Aorta (tissue), 5 donors: ENCODE results near the gene NTM. TPM values are rescaled to one million over a fixed set of nuclear protein-coding genes. Genes with fewer than 3 reads are reported as not detected.

ENCODE experiments used
- ATAC-seq: fragments of 200-7000 bp; cut with Tn5 transposase; one replicate; pipeline ENCODE4 v1.9.1; 2022; ENCODE audit warnings: moderate library complexity; ENCODE audit not compliant: low FRiP score
- DNase-seq, 2 donors: peaks; one replicate each; pipeline ENCODE4 v3.0.0-alpha.2; 2020
- H3K27ac ChIP-seq, 2 donors: one replicate each; pipeline ENCODE4 v1.5.1; 2013; ENCODE audit warnings: low read length in 2 of 2, mild to moderate bottlenecking in 2 of 2, moderate library complexity in 2 of 2, control low read depth in 1 of 2, inconsistent platforms in 1 of 2, low read depth in 1 of 2
- H3K27me3 ChIP-seq, 2 donors: one replicate each; pipeline ENCODE4 v1.6.1; 2013; ENCODE audit warnings: control low read depth in 1 of 2, low read length in 1 of 2, mild to moderate bottlenecking in 1 of 2, moderate library complexity in 1 of 2; ENCODE audit not compliant: insufficient read depth in 2 of 2, control insufficient read depth in 1 of 2
- H3K36me3 ChIP-seq, 2 donors: one replicate each; pipeline ENCODE4 v1.6.1; 2013; ENCODE audit warnings: control low read depth in 1 of 2, low read length in 1 of 2, mild to moderate bottlenecking in 1 of 2; ENCODE audit not compliant: insufficient read depth in 2 of 2, control insufficient read depth in 1 of 2
- H3K4me1 ChIP-seq, 2 donors: one replicate each; pipeline ENCODE4 v1.6.1; 2013; ENCODE audit warnings: low read length in 2 of 2, control low read depth in 1 of 2, mild to moderate bottlenecking in 1 of 2, moderate library complexity in 1 of 2; ENCODE audit not compliant: insufficient read depth in 2 of 2, control insufficient read depth in 1 of 2
- H3K4me3 ChIP-seq, 2 donors: one replicate each; pipeline ENCODE4 v1.5.1; 2013; ENCODE audit warnings: low read length in 2 of 2, control low read depth in 1 of 2, mild to moderate bottlenecking in 1 of 2
- H3K9me3 ChIP-seq: one replicate; pipeline ENCODE4 v1.6.1; 2013; ENCODE audit warnings: mild to moderate bottlenecking, low read length; ENCODE audit not compliant: control insufficient read depth
- WGBS, 2 donors: extraction: QIAGEN DNeasy Blood & Tissue Kit; methylation state at CpG; one replicate each; pipeline ENCODE4 v1.1.7; 2013; 5-methylcytosine and 5-hydroxymethylcytosine counted together
- intact Hi-C, 2 donors: fragments of 100-400 bp; cut with DNase I; formaldehyde crosslinking; loops; one replicate each; pipeline versions ENCODE4 v1.14.2 to v1.15.0; 2022
- polyA plus RNA-seq, 2 donors: library from polyadenylated mRNA; stranded (reverse); fragments of 200-250 nt; gene quantifications; one replicate each; pipeline ENCODE4 v1.2.3, GENCODE V29; 2013
- total RNA-seq, 2 donors: library from RNA; stranded (reverse); fragmentation: NEBNext Ultra II Directional; extraction: Animal tissue kit (Norgen Biotek cat#: 25700); gene quantifications; one replicate each; pipeline ENCODE4 v1.2.1, GENCODE V29; 2021
- donor health status: healthy with polysubstance abuse.
- donor health status: Bipolar disorder and iron deficiency.
- donor health status: DM: no; HTN: no; CAD: no.
- donor health status: DM: no; HTN: no; CAD: no.
- donor health status: DM: yes; HTN: yes; CAD: no.

NTM gene
- total and polyA plus RNA-seq, 4 donors = 0.28 to 5.3 (median 1.9) TPM; not detected in 1

GRCh38 chr11:131827430-131827829 lies 457.0 kb downstream of the NTM start:
- 90 to 96% methylated on average over 1 of the region's 1 CpG for WGBS, 2 donors
- no peaks in the 10 kb centered on the region for H3K4me1 ChIP-seq
- H3K27ac ChIP-seq = no peak overlapping the region
- peaks cover 2% of the 10 kb centered on the region for H3K9me3 ChIP-seq
- DNase-seq (no peak), ATAC-seq (no peak)
- no peak overlapping the region for H3K4me3 ChIP-seq
- H3K27me3 ChIP-seq = no peaks in the 10 kb centered on the region
- intact Hi-C loops = no loop called here
- H3K36me3 ChIP-seq = no peaks in the 10 kb centered on the region

GRCh38 chr11:131829725-131830124 lies 459.3 kb downstream of the NTM start:
- Histone ChIP-seq H3K4me3 (no peak overlapping the region), H3K4me1 (no peaks in the 10 kb centered on the region), H3K9me3 (peaks cover 2% of the 10 kb centered on the region), H3K36me3 (no peaks in the 10 kb centered on the region), H3K27me3 (no peaks in the 10 kb centered on the region), H3K27ac (no peak overlapping the region)
- DNase-seq (no peak), ATAC-seq (no peak)
- 71 to 77% methylated on average over 1 of the region's 1 CpG for WGBS, 2 donors
- intact Hi-C loops = no loop called here

- no peaks in the 10 kb centered on the region for H3K4me1 ChIP-seq
- 56 to 57% methylated on average over 4 of the region's 4 CpGs for WGBS, 2 donors
- intact Hi-C loops = no loop called here
- no peak for ATAC-seq
- H3K36me3 ChIP-seq = no peaks in the 10 kb centered on the region
- H3K27me3 ChIP-seq = no peaks in the 10 kb centered on the region
- H3K27ac ChIP-seq = no peak overlapping the region
- no peak for DNase-seq
- no peak overlapping the region for H3K4me3 ChIP-seq
- H3K9me3 ChIP-seq = peaks cover 2% of the 10 kb centered on the region
Measured at GRCh38 chr11:131832079-131832478, 461.7 kb downstream of the NTM start.

GRCh38 chr11:131833366-131833765 lies 463.0 kb downstream of the NTM start:
- Histone ChIP-seq H3K9me3 (peaks cover 2% of the 10 kb centered on the region), H3K4me1 (no peaks in the 10 kb centered on the region), H3K4me3 (no peak overlapping the region), H3K27me3 (no peaks in the 10 kb centered on the region), H3K27ac (no peak overlapping the region), H3K36me3 (no peaks in the 10 kb centered on the region)
- 43 to 50% methylated on average over 2 of the region's 2 CpGs for WGBS, 2 donors
- ATAC-seq (no peak), DNase-seq (no peak)
- intact Hi-C loops = no loop called here

- WGBS, 2 donors = 83 to 85% methylated on average over 14 of the region's 14 CpGs
- H3K4me3 ChIP-seq = no peak overlapping the region
- DNase-seq (no peak), ATAC-seq (no peak)
- no peaks in the 10 kb centered on the region for H3K36me3 ChIP-seq
- intact Hi-C loops = no loop called here
- H3K27me3 ChIP-seq = no peaks in the 10 kb centered on the region
- H3K4me1 ChIP-seq = no peaks in the 10 kb centered on the region
- H3K27ac ChIP-seq = no peak overlapping the region
- H3K9me3 ChIP-seq = no peaks in the 10 kb centered on the region
Measured at GRCh38 chr11:131837562-131837961, 467.1 kb downstream of the NTM start.

- Histone ChIP-seq H3K27me3 (no peaks in the 10 kb centered on the region), H3K27ac (no peak overlapping the region), H3K36me3 (no peaks in the 10 kb centered on the region), H3K4me1 (no peaks in the 10 kb centered on the region), H3K4me3 (no peak overlapping the region), H3K9me3 (no peaks in the 10 kb centered on the region)
- DNase-seq = no peak
- WGBS, 2 donors = 81 to 84% methylated on average over 12 of the region's 12 CpGs
- intact Hi-C loops = no loop called here
- no peak for ATAC-seq
Measured at GRCh38 chr11:131838016-131838415, 467.6 kb downstream of the NTM start.

- no peaks in the 10 kb centered on the region for H3K9me3 ChIP-seq
- H3K4me3 ChIP-seq = no peak overlapping the region
- no peak for ATAC-seq
- no peaks in the 10 kb centered on the region for H3K27me3 ChIP-seq
- WGBS, 2 donors = 59 to 76% methylated on average over 2 of the region's 2 CpGs
- intact Hi-C loops = no loop called here
- H3K4me1 ChIP-seq = no peaks in the 10 kb centered on the region
- DNase-seq = no peak
- no peak overlapping the region for H3K27ac ChIP-seq
- H3K36me3 ChIP-seq = no peaks in the 10 kb centered on the region
Measured at GRCh38 chr11:131839326-131839725, 468.9 kb downstream of the NTM start.

GRCh38 chr11:131840545-131840944 lies 470.1 kb downstream of the NTM start:
- Histone ChIP-seq H3K4me3 (no peak overlapping the region), H3K27ac (no peak overlapping the region), H3K36me3 (no peaks in the 10 kb centered on the region), H3K4me1 (no peaks in the 10 kb centered on the region), H3K27me3 (no peaks in the 10 kb centered on the region), H3K9me3 (no peaks in the 10 kb centered on the region)
- DNase-seq (no peak), ATAC-seq (no peak)
- intact Hi-C loops = no loop called here
- WGBS, 2 donors = 75 to 79% methylated on average over 3 of the region's 3 CpGs

- Histone ChIP-seq H3K4me3 (no peak overlapping the region), H3K9me3 (no peaks in the 10 kb centered on the region), H3K27ac (no peak overlapping the region), H3K36me3 (no peaks in the 10 kb centered on the region), H3K27me3 (no peaks in the 10 kb centered on the region), H3K4me1 (no peaks in the 10 kb centered on the region)
- ATAC-seq (no peak), DNase-seq (no peak)
- WGBS, 2 donors = 86 to 88% methylated on average over 1 of the region's 1 CpG
- intact Hi-C loops = no loop called here
Measured at GRCh38 chr11:131841028-131841427, 470.6 kb downstream of the NTM start.
